Vein endothelial cell (primary cell): ENCODE data around the gene EEF1AKMT2. TPM values are rescaled to one million over a fixed set of nuclear protein-coding genes. Genes with fewer than 3 reads are reported as not detected.

Source experiments
- small RNA-seq: library from RNA; depleted of rRNA; stranded (forward); fragments of <200 nt; gene quantifications from one replicate; pipeline ENCODE3, GENCODE V24; 2012
- total RNA-seq: library from RNA; depleted of rRNA; stranded (reverse); fragments of >200 nt; gene quantifications from 2 replicates; pipeline ENCODE4 v1.2.3, GENCODE V29; 2012

EEF1AKMT2 gene
- total RNA-seq: 13.7 and 19.8 TPM in 2 replicates

DNA sequence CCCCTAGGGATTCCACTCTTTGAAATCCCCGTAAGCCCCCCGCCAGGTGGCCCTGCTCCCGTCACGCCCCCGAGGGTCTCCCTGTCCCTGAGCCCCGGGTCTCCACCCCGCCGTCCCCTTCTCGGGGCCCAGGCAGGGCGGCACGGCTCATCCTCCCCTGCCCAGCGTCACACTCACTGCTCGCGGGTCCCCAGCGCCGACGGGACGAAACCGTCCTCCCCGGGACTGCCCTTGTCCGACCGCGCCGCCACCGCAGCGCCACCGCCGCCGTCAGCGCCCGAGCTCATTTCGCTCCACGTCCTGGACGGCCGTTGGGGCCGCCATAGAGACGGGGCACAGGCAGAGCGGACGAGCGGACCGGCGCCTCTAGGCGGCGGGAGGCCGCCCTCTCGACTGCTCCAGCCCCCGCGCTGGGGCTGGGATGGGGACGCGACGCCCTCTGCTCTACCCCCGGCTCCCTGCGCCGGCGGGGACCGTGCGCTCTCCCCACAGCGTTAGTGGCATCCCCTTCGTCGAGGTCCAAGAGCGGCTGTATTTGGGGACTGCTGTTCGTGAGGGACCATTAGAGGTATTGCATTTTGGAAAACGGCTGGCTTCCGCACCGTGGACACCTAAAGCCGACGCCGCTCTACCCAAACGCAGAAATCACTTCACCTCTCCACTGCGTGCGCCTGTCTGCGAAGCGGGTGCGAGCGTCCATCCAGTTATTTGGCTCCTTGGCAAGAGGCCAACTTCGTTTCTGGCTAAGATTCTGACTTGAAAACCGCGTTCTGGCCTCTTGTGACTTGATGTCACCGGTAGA, at the start of gene EEF1AKMT2:
EEF1AKMT2 (minus strand) TSS at position 341 of the 802 bp plus-strand sequence; CDS start at position 287, 54 bp downstream.

DNA sequence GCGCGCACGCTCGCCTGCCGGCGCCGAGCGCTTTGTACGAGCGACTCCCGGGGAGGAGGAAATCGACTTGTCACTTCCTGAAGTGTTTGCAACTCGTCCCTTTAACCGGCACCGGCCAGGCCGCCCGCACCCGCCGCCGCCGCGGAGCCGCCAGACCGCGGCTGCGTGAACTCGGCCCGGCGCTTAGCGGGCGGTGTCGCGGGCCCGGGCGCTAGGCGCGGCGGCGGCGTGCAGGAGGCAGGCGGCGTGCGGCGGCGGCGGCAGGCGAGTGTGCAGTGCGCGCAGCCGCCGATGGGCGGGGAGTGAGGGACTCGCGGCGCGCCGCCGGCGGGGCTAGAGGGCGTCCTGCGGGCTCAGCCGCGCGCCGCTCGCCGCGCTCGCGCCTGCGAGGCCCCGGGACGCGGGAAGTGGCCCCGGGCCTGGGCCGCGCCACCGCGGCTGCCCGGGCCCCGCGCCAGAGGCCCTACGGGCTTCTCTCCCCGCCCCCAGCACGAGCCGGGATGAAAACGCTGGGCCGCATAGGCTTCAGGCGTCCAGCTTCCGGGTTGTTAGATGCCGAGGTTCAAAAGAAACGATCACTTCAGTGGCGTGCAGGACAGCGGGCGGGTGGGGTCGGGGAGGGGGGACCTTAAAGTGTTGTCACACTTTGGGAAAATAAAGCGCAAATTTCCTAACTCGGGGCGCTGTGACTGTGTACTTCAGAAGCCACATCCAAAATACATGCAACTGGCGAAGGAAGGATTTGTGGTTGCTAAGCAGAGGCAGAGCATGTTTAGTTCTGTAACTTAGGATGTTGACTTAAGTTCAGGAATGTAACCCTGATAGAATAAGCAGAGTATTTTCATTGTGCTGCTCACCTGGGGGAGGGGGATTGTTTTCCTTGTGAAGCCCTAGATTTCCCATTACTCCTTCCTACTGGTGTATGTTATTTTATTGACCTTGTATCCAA, 47.3 kb downstream of the EEF1AKMT2 start, which contains the start of gene FAM53B:
FAM53B (minus strand) TSS at position 277 of the 949 bp plus-strand sequence. CDS start 37,665 bp downstream, outside the sequence.

Small RNA genes within 50 kb of the gene (small RNA-seq; reads per million reads assigned to genes)
- gene RF00019: not detected

Other genes with a start within 250 kb of the EEF1AKMT2 start
- gene FAM53B, start 47.5 kb downstream of the EEF1AKMT2 start, total RNA-seq: 23.0 and 27.1 TPM in 2 replicates
- gene ABRAXAS2, start 9.9 kb upstream of the EEF1AKMT2 start, total RNA-seq: 13.7 and 16.7 TPM in 2 replicates
- 19.3 and 22.6 TPM in 2 replicates for gene ZRANB1, start 150.2 kb upstream of the EEF1AKMT2 start, total RNA-seq